Transverse colon (tissue), 4 donors: ENCODE results near the gene MLLT1. TPM values are rescaled to one million over a fixed set of nuclear protein-coding genes. Genes with fewer than 3 reads are reported as not detected.

Experiments
- DNase-seq: peaks from one replicate; pipeline ENCODE4 v3.0.0-alpha.2; 2019
- H3K27ac ChIP-seq, 4 donors: fragments of 200-600 bp; sonication (generic); 2 replicates each; pipeline ENCODE4 v1.5.1; 2016 to 2018; ENCODE audit warnings: inconsistent platforms in 4 of 4
- H3K27me3 ChIP-seq: fragments of 200-600 bp; sonication (generic); 2 replicates; pipeline ENCODE4 v1.5.1; 2017; ENCODE audit warnings: inconsistent platforms
- H3K36me3 ChIP-seq, 4 donors: fragments of 200-600 bp; sonication (generic); 2 replicates each; pipeline ENCODE4 v1.5.1; 2017 to 2019; ENCODE audit warnings: inconsistent platforms in 4 of 4
- H3K4me1 ChIP-seq, 4 donors: fragments of 200-600 bp; sonication (generic); 2 replicates each; pipeline ENCODE4 v1.5.1; 2017 to 2020; ENCODE audit warnings: inconsistent platforms in 4 of 4
- H3K4me3 ChIP-seq, 4 donors: fragments of 200-600 bp; sonication (generic); 1 replicate in 1 of 4; 2 replicates in 3 of 4; pipeline versions ENCODE4 v1.5.1 to v1.6.1; 2017 to 2019; ENCODE audit warnings: inconsistent platforms in 4 of 4
- H3K9me3 ChIP-seq, 2 donors: fragments of 200-600 bp; sonication (generic); 2 replicates each; pipeline ENCODE4 v1.5.1; 2017 to 2019; ENCODE audit warnings: inconsistent platforms in 2 of 2
- CTCF ChIP-seq, 5 experiments: fragments of 200-600 bp in 3 of 5; fragments of 450-650 bp in 2 of 5; sonication (generic) in 3 of 5; IDR thresholded peaks; 1 replicate in 2 of 5; 2 replicates in 3 of 5; pipeline ENCODE4 v1.5.1; 2016 to 2017; ENCODE audit warnings: antibody characterized with exemption in 5 of 5, inconsistent platforms in 3 of 5, mild to moderate bottlenecking in 2 of 5, moderate library complexity in 1 of 5
- EP300 ChIP-seq: sonication (generic); formaldehyde crosslinking; IDR thresholded peaks from one replicate; pipeline ENCODE4 v1.6.1; 2017; ENCODE audit warnings: antibody characterized with exemption, low read depth
- POLR2A ChIP-seq: fragments of 450-650 bp; IDR thresholded peaks from one replicate; pipeline ENCODE4 v1.6.1; 2016; ENCODE audit warnings: antibody characterized with exemption, mild to moderate bottlenecking, moderate library complexity
- POLR2AphosphoS5 ChIP-seq, 3 donors: sonication (generic); formaldehyde crosslinking; IDR thresholded peaks; one replicate each; pipeline ENCODE4 v1.6.1; 2016; ENCODE audit warnings: antibody characterized with exemption in 3 of 3
- WGBS, 2 donors: methylation state at CpG; one replicate each; pipeline ENCODE4 v1.1.5; 2018; ENCODE audit warnings: low coverage in 1 of 2; 5-methylcytosine and 5-hydroxymethylcytosine counted together
- in situ Hi-C, 4 donors: fragments of 200-750 bp; cut with MboI; loops; one replicate each; pipeline versions ENCODE4 v1.15.0 to v1.15.1; 2017; ENCODE audit warnings: low sequenced_read_pairs in 3 of 4, low pct_ligation_motif_present in 1 of 4, low pct_unique_long_range_greater_than_20kb in 1 of 4
- intact Hi-C: fragments of 100-400 bp; cut with DNase I; formaldehyde crosslinking; loops from one replicate; pipeline ENCODE4 v1.15.1; 2023; ENCODE audit warnings: low total_unique reads
- total RNA-seq, 4 donors: library from RNA; depleted of rRNA; stranded (reverse); fragments of >200 nt; gene quantifications; one replicate each; pipeline ENCODE4 v1.1.0, GENCODE V29; 2016

The MLLT1 gene
- total RNA-seq, 4 donors from 2014 or later, result 12.3 to 34.6 (median 19.7) TPM

DNA sequence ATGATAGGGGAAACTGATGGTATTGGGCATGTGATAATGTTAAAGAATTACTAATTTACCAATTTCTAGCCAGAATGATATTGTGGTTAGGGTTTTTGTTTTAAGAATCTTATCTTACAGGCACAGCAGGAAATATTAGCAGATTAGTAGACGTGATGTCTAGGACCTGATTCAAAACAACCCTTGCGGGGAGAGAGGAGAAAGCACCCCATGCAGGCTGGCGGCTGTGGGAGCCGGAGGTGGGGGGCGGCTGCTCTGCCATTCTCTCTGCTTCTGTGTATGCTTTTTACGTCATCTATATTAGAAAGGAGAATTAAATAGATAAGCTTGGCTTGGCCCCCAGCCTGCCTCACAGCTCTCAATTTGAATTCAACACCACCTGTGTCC lies 41.5 kb downstream of the MLLT1 start:
- TF ChIP-seq POLR2AphosphoS5 (IDR thresholded peaks at IDR 0.05), result no peak
- Histone ChIP-seq H3K27me3 (no peaks in the 10 kb centered on the region), H3K27ac (peak overlapping the region; percentile 9 to 38 (median 26)), H3K4me3 (no peak overlapping the region), H3K36me3 (no peaks in the 10 kb centered on the region), H3K4me1 (peaks cover 11 to 50% (median 38%) of the 10 kb centered on the region in 4 donors), H3K9me3 (no peaks in the 10 kb centered on the region)
- in situ Hi-C loops, result no loop called here
- 63 to 83% methylated on average over 6 of the region's 6 CpGs for WGBS, 2 donors
- DNase-seq, result no peak
- intact Hi-C loops, result no loop called here

GRCh38 chr19:6236310-6237291 lies 43.2 kb downstream of the MLLT1 start:
- Histone ChIP-seq H3K36me3 (no peaks in the 10 kb centered on the region), H3K9me3 (no peaks in the 10 kb centered on the region), H3K4me3 (no peak overlapping the region), H3K27me3 (no peaks in the 10 kb centered on the region), H3K4me1 (peaks cover 10 to 52% (median 39%) of the 10 kb centered on the region in 4 donors), H3K27ac (no peak overlapping the region)
- in situ Hi-C loops (no loop called here), intact Hi-C loops (no loop called here)
- TF ChIP-seq POLR2AphosphoS5 (IDR thresholded peaks at IDR 0.05) (no peak), EP300 (no peak), CTCF (IDR thresholded peaks at IDR 0.05) (no peak), POLR2A (no peak)
- peak; percentile 71 for DNase-seq
- 67% methylated on average over 34 of the region's 39 CpGs; no CpG with 5 or more reads in 1 of the 2 donors for WGBS, 2 donors

DNA sequence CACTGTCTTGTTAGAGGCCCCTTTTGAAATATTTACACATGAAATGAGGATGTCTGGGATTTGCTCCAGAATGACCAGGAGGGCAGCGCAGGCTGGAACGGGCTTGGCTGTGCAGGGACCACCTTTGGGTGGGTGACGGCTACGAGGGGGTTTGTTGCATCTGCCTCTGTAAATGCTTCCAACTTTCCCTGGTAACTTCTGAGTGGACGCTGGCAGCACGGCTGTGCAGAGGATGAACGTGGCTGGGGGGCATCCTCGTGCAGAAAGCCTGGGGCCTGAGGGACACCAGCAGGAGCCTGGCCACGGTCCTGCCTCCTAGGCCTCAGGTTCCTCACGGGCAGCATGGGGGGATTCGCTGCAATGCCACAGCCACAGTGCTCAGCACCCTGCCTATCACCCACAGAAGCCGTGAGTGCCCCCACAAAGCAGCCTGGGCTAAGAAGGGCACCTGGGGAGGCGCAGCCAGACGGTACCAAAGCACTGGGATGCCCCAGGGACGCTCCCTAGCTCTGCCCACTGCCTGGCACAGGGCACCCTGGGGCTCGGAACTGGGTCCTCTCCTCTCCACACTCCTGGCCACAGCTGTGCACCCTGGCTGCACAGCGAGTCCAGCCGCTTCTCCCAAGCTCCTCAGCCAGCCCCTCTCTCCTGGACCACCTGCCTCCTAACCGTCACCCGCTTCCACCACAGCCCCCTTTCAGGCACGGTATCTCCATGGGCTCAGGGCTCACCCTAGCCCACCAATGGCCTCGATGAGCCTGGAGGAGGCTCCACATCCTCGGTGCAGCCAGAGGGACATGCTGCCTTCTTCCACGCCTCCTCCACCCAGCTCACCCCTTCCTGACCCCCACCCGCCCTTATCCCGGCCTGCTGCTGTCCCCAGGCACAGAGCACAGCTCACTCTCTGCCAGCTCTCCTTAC lies 44.5 kb downstream of the MLLT1 start:
- H3K9me3 ChIP-seq, result no peaks in the 10 kb centered on the region
- no peak for DNase-seq
- H3K27me3 ChIP-seq, result no peaks in the 10 kb centered on the region
- peaks cover 10 to 50% (median 39%) of the 10 kb centered on the region in 4 donors for H3K4me1 ChIP-seq
- no peak for TF ChIP-seq EP300
- no peak for TF ChIP-seq POLR2AphosphoS5 (IDR thresholded peaks at IDR 0.05)
- TF ChIP-seq CTCF (IDR thresholded peaks at IDR 0.05), result no peak
- no peak for TF ChIP-seq POLR2A
- WGBS, 2 donors, result 79 to 100% methylated on average over 1 to 22 of the region's 26 CpGs
- H3K27ac ChIP-seq, result peak overlapping the region in 1 of 4 donors; percentile 12
- no peak overlapping the region for H3K4me3 ChIP-seq
- no peaks in the 10 kb centered on the region for H3K36me3 ChIP-seq
- in situ Hi-C loops (no loop called here), intact Hi-C loops (no loop called here)

- no peaks in the 10 kb centered on the region for H3K36me3 ChIP-seq
- in situ Hi-C loops (no loop called here), intact Hi-C loops (no loop called here)
- TF ChIP-seq POLR2AphosphoS5 (IDR thresholded peaks at IDR 0.05), result no peak
- TF ChIP-seq CTCF (IDR thresholded peaks at IDR 0.05), result no peak
- TF ChIP-seq EP300, result no peak
- TF ChIP-seq POLR2A, result no peak
- peaks cover 10 to 50% (median 39%) of the 10 kb centered on the region in 4 donors for H3K4me1 ChIP-seq
- peak overlapping the region in 3 of 4 donors; percentile 18 to 50 (median 46) for H3K27ac ChIP-seq
- no peaks in the 10 kb centered on the region for H3K9me3 ChIP-seq
- H3K27me3 ChIP-seq, result no peaks in the 10 kb centered on the region
- no peak for DNase-seq
- 87% methylated on average over 8 of the region's 8 CpGs; no CpG with 5 or more reads in 1 of the 2 donors for WGBS, 2 donors
- H3K4me3 ChIP-seq, result no peak overlapping the region
Observed at GRCh38 chr19:6234527-6234926, 45.2 kb downstream of the MLLT1 start.
